Mesenchymal stem cell (in vitro differentiated cells and primary cell): ENCODE measurements around the gene RASL10B.

Experiments used
- DNase-seq: peaks from one replicate; pipeline ENCODE4 v3.0.0-alpha.2; 2013
- H2AFZ ChIP-seq: one replicate; pipeline ENCODE4 v1.6.1; 2013; ENCODE audit warnings: low read depth, mild to moderate bottlenecking, control low read depth, inconsistent platforms, low read length, moderate library complexity
- H2AK5ac ChIP-seq: 2 replicates; pipeline ENCODE4 v1.6.1; 2013; ENCODE audit warnings: low read length, moderate library complexity, mild to moderate bottlenecking, inconsistent platforms; ENCODE audit not compliant: severe bottlenecking
- H2BK120ac ChIP-seq: one replicate; pipeline ENCODE4 v1.6.1; 2013; ENCODE audit warnings: low read depth, mild to moderate bottlenecking, inconsistent platforms, low read length, moderate library complexity
- H2BK12ac ChIP-seq, 2 experiments: one replicate each; pipeline ENCODE4 v1.6.1; 2013; ENCODE audit warnings: inconsistent platforms in 2 of 2, low read length in 2 of 2, mild to moderate bottlenecking in 2 of 2, moderate library complexity in 2 of 2, control low read depth in 1 of 2
- H2BK15ac ChIP-seq: one replicate; pipeline ENCODE4 v1.6.1; 2013; ENCODE audit warnings: mild to moderate bottlenecking, low read depth, inconsistent platforms; ENCODE audit not compliant: poor library complexity, severe bottlenecking
- H2BK5ac ChIP-seq: 2 replicates; pipeline ENCODE4 v1.6.1; 2013; ENCODE audit warnings: low read depth, mild to moderate bottlenecking, low read length, control low read depth, inconsistent platforms; ENCODE audit not compliant: poor library complexity, severe bottlenecking
- H3K14ac ChIP-seq, 2 experiments: one replicate each; pipeline ENCODE4 v1.6.1; 2013; ENCODE audit warnings: inconsistent platforms in 2 of 2, low read length in 2 of 2, control low read depth in 1 of 2, mild to moderate bottlenecking in 1 of 2, moderate library complexity in 1 of 2
- H3K18ac ChIP-seq, 2 experiments: one replicate each; pipeline ENCODE4 v1.6.1; 2013; ENCODE audit warnings: inconsistent platforms in 2 of 2, low read length in 2 of 2, control low read depth in 1 of 2, low read depth in 1 of 2, mild to moderate bottlenecking in 1 of 2
- H3K23ac ChIP-seq, 2 experiments: one replicate each; pipeline ENCODE4 v1.6.1; 2013; ENCODE audit warnings: inconsistent platforms in 2 of 2, low read length in 2 of 2, mild to moderate bottlenecking in 2 of 2, moderate library complexity in 2 of 2, control low read depth in 1 of 2
- H3K27ac ChIP-seq: 2 replicates; pipeline ENCODE4 v1.5.1; 2013; ENCODE audit warnings: mild to moderate bottlenecking, moderate library complexity, low read length, control low read depth, inconsistent platforms; ENCODE audit not compliant: poor library complexity, severe bottlenecking
- H3K27me3 ChIP-seq, 2 experiments: 2 replicates each; pipeline versions ENCODE4 v1.6.1 to v1.7.0; 2013; ENCODE audit warnings: low read length in 2 of 2, mild to moderate bottlenecking in 2 of 2, moderate library complexity in 2 of 2, control low read depth in 1 of 2, inconsistent platforms in 1 of 2; ENCODE audit not compliant: control insufficient read depth in 1 of 2, insufficient read depth in 1 of 2
- H3K36me3 ChIP-seq, 2 experiments: 2 replicates each; pipeline versions ENCODE4 v1.6.1 to v1.7.0; 2013; ENCODE audit warnings: low read length in 2 of 2, control low read depth in 1 of 2, inconsistent platforms in 1 of 2, low read depth in 1 of 2, mild to moderate bottlenecking in 1 of 2; ENCODE audit not compliant: insufficient read depth in 2 of 2, control insufficient read depth in 1 of 2
- H3K4ac ChIP-seq, 2 experiments: one replicate each; pipeline ENCODE4 v1.6.1; 2013; ENCODE audit warnings: inconsistent platforms in 2 of 2, low read length in 2 of 2, mild to moderate bottlenecking in 2 of 2, moderate library complexity in 2 of 2, control low read depth in 1 of 2, low read depth in 1 of 2
- H3K4me1 ChIP-seq: 2 replicates; pipeline ENCODE4 v1.6.1; 2013; ENCODE audit warnings: low read depth, low read length, control low read depth; ENCODE audit not compliant: control insufficient read depth, insufficient read depth
- H3K4me2 ChIP-seq: 2 replicates; pipeline ENCODE4 v1.6.1; 2013; ENCODE audit warnings: low read length, mild to moderate bottlenecking, inconsistent platforms; ENCODE audit not compliant: poor library complexity, severe bottlenecking
- H3K4me3 ChIP-seq, 2 experiments: 2 replicates each; pipeline versions ENCODE4 v1.5.1 to v1.7.0; 2013; ENCODE audit warnings: low read length in 2 of 2, mild to moderate bottlenecking in 2 of 2, control low read depth in 1 of 2, low read depth in 1 of 2; ENCODE audit not compliant: insufficient read depth in 1 of 2
- H3K79me1 ChIP-seq: replicated peaks from 2 replicates; pipeline ENCODE4 v1.6.1; 2013; ENCODE audit warnings: mild to moderate bottlenecking, control low read depth, low read length, inconsistent platforms; ENCODE audit not compliant: poor library complexity, severe bottlenecking
- H3K9ac ChIP-seq: 2 replicates; pipeline ENCODE4 v1.7.0; 2013; ENCODE audit warnings: mild to moderate bottlenecking, low read length, moderate library complexity
- H3K9me3 ChIP-seq: 2 replicates; pipeline ENCODE4 v1.7.0; 2013; ENCODE audit warnings: mild to moderate bottlenecking, low read length; ENCODE audit not compliant: control insufficient read depth
- H4K8ac ChIP-seq: one replicate; pipeline ENCODE4 v1.6.1; 2013; ENCODE audit warnings: inconsistent platforms, mild to moderate bottlenecking, low read length, moderate library complexity
- H4K91ac ChIP-seq: one replicate; pipeline ENCODE4 v1.6.1; 2013; ENCODE audit warnings: mild to moderate bottlenecking, low read length, inconsistent platforms
- WGBS: methylation state at CpG from one replicate; pipeline ENCODE4 v1.1.7; 2013; ENCODE audit warnings: mixed read lengths; 5-methylcytosine and 5-hydroxymethylcytosine counted together

The RASL10B gene

GRCh38 chr17:35778641-35779196 lies 47.3 kb downstream of the RASL10B start:
- H3K9me3 ChIP-seq, result no peaks in the 10 kb centered on the region
- no peaks in the 10 kb centered on the region for H3K36me3 ChIP-seq
- H3K4me3 ChIP-seq, result no peak overlapping the region
- H3K27me3 ChIP-seq, result peaks cover 35 to 75% of the 10 kb centered on the region in 2 experiments
- H3K4me2 ChIP-seq, result no peak overlapping the region
- H3K23ac ChIP-seq, result no peak overlapping the region
- H2BK15ac ChIP-seq, result peak overlapping the region; percentile 44
- H2AK5ac ChIP-seq, result no peak overlapping the region
- no peak overlapping the region for H2BK5ac ChIP-seq
- H3K27ac ChIP-seq, result no peak overlapping the region
- peaks cover 7% of the 10 kb centered on the region for H3K4me1 ChIP-seq
- peak overlapping the region; percentile 20 for H4K8ac ChIP-seq
- peak overlapping the region in 1 of 2 experiments; percentile 95 for H3K14ac ChIP-seq
- H2BK12ac ChIP-seq, result peak overlapping the region; percentile 97 to 100
- DNase-seq, result no peak
- H2AFZ ChIP-seq, result no peak overlapping the region
- H3K9ac ChIP-seq, result no peak overlapping the region
- peak overlapping the region; percentile 94 for H4K91ac ChIP-seq
- H3K18ac ChIP-seq, result peak overlapping the region; percentile 59 to 97
- 86% methylated on average over 14 of the region's 16 CpGs for WGBS
- peak overlapping the region; percentile 9 for H2BK120ac ChIP-seq
- H3K4ac ChIP-seq, result peak overlapping the region; percentile 49 to 93
- H3K79me1 ChIP-seq, result no peaks in the 10 kb centered on the region

- 77% methylated on average over 3 of the region's 3 CpGs for WGBS
- H3K9ac ChIP-seq, result no peak overlapping the region
- no peak overlapping the region for H3K27ac ChIP-seq
- H2BK12ac ChIP-seq, result no peak overlapping the region
- H3K4me3 ChIP-seq, result no peak overlapping the region
- H4K8ac ChIP-seq, result no peak overlapping the region
- H3K27me3 ChIP-seq, result peaks cover 43 to 67% of the 10 kb centered on the region in 2 experiments
- H2AK5ac ChIP-seq, result no peak overlapping the region
- H3K4me2 ChIP-seq, result no peak overlapping the region
- H3K14ac ChIP-seq, result no peak overlapping the region
- no peak overlapping the region for H2BK5ac ChIP-seq
- DNase-seq, result peak; percentile 39
- no peak overlapping the region for H2BK120ac ChIP-seq
- H3K18ac ChIP-seq, result no peak overlapping the region
- peaks cover 4% of the 10 kb centered on the region for H3K4me1 ChIP-seq
- no peak overlapping the region for H4K91ac ChIP-seq
- no peaks in the 10 kb centered on the region for H3K9me3 ChIP-seq
- H3K79me1 ChIP-seq, result no peaks in the 10 kb centered on the region
- H2AFZ ChIP-seq, result no peak overlapping the region
- no peak overlapping the region for H3K4ac ChIP-seq
- no peak overlapping the region for H3K23ac ChIP-seq
- no peak overlapping the region for H2BK15ac ChIP-seq
- no peaks in the 10 kb centered on the region for H3K36me3 ChIP-seq
These were observed 49.5 kb downstream of the RASL10B start for GRCh38 chr17:35780950-35781349.

- H2BK5ac ChIP-seq, result no peak overlapping the region
- peak overlapping the region; percentile 19 to 54 for H3K18ac ChIP-seq
- no peak overlapping the region for H2AK5ac ChIP-seq
- peak overlapping the region; percentile 2 for H2BK15ac ChIP-seq
- H4K91ac ChIP-seq, result peak overlapping the region; percentile 82
- DNase-seq, result no peak
- H3K27ac ChIP-seq, result no peak overlapping the region
- no peak overlapping the region for H3K4me2 ChIP-seq
- H3K23ac ChIP-seq, result no peak overlapping the region
- H3K79me1 ChIP-seq, result no peaks in the 10 kb centered on the region
- no peak overlapping the region for H2AFZ ChIP-seq
- H3K4me3 ChIP-seq, result no peak overlapping the region
- H2BK12ac ChIP-seq, result peak overlapping the region; percentile 8 to 83
- H3K36me3 ChIP-seq, result no peaks in the 10 kb centered on the region
- H2BK120ac ChIP-seq, result no peak overlapping the region
- peak overlapping the region; percentile 9 to 69 for H3K4ac ChIP-seq
- H3K9ac ChIP-seq, result no peak overlapping the region
- peak overlapping the region in 1 of 2 experiments; percentile 44 for H3K14ac ChIP-seq
- H3K4me1 ChIP-seq, result peaks cover 4% of the 10 kb centered on the region
- no peaks in the 10 kb centered on the region for H3K9me3 ChIP-seq
- 96% methylated on average over 1 of the region's 2 CpGs for WGBS
- H3K27me3 ChIP-seq, result peaks cover 25 to 47% of the 10 kb centered on the region in 2 experiments
- H4K8ac ChIP-seq, result no peak overlapping the region
These were observed 53.5 kb downstream of the RASL10B start for GRCh38 chr17:35784895-35785294.

- H4K91ac ChIP-seq, result no peak overlapping the region
- peak overlapping the region; percentile 38 for H2AK5ac ChIP-seq
- no peak overlapping the region for H3K9ac ChIP-seq
- H3K27me3 ChIP-seq, result peaks cover 21 to 46% of the 10 kb centered on the region in 2 experiments
- H3K18ac ChIP-seq, result no peak overlapping the region
- H3K36me3 ChIP-seq, result no peaks in the 10 kb centered on the region
- no peak overlapping the region for H2BK5ac ChIP-seq
- H3K4ac ChIP-seq, result no peak overlapping the region
- H3K4me2 ChIP-seq, result no peak overlapping the region
- H2BK12ac ChIP-seq, result no peak overlapping the region
- no peak overlapping the region for H3K4me3 ChIP-seq
- no peaks in the 10 kb centered on the region for H3K9me3 ChIP-seq
- no peak overlapping the region for H3K23ac ChIP-seq
- H2BK15ac ChIP-seq, result no peak overlapping the region
- no peak overlapping the region for H4K8ac ChIP-seq
- peaks cover 4% of the 10 kb centered on the region for H3K4me1 ChIP-seq
- H3K79me1 ChIP-seq, result no peaks in the 10 kb centered on the region
- peak; percentile 82 for DNase-seq
- no peak overlapping the region for H3K27ac ChIP-seq
- no peak overlapping the region for H2BK120ac ChIP-seq
- H2AFZ ChIP-seq, result no peak overlapping the region
- H3K14ac ChIP-seq, result no peak overlapping the region
- WGBS, result 0% methylated on average over 3 of the region's 3 CpGs
These were observed 55.5 kb downstream of the RASL10B start for GRCh38 chr17:35786941-35787432.
